Epithelial cell of proximal tubule (primary cell): ENCODE measurements around the gene CDH9. TPM values are rescaled to one million over a fixed set of nuclear protein-coding genes. Genes with fewer than 3 reads are reported as not detected.

Experiments used
- DNase-seq: peaks from one replicate; pipeline ENCODE4 v3.0.0-alpha.2; 2011; ENCODE audit warnings: low read depth
- H3K4me3 ChIP-seq: 2 replicates; pipeline ENCODE4 v1.5.1; 2011; ENCODE audit warnings: low read depth, mild to moderate bottlenecking, low read length
- total RNA-seq: library from RNA; depleted of rRNA; stranded (reverse); fragments of >200 nt; gene quantifications from 2 replicates; pipeline ENCODE4 v1.2.3, GENCODE V29; 2015
- TF ChIP-seq, protein P1 (sequence below): conservative IDR thresholded peaks from 2 replicates; pipeline ENCODE4 v1.5.1; 2012; ENCODE audit warnings: low read depth, mild to moderate bottlenecking, low read length

The CDH9 gene
- total RNA-seq, 1 donor from 2014 or later, result not detected

DNA sequence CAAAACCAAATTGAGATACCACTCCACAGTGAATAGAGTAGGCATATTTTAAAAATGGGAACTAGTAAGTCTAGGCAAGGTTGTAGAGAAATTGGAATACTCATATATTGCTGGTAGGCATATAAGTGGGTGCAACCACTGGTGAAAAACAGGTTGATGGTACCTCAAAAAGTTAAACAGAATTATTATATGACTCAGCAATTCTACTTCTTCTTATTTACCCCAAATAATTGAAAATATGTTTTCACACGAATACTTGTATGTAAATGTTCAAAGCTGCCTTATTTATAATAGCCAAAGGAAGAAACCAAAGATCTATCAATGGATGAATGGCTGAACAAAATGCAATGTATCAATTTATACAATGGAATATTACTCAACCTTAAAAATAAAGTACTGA lies 79.1 kb downstream of the CDH9 start:
- TF ChIP-seq, protein P1, sequence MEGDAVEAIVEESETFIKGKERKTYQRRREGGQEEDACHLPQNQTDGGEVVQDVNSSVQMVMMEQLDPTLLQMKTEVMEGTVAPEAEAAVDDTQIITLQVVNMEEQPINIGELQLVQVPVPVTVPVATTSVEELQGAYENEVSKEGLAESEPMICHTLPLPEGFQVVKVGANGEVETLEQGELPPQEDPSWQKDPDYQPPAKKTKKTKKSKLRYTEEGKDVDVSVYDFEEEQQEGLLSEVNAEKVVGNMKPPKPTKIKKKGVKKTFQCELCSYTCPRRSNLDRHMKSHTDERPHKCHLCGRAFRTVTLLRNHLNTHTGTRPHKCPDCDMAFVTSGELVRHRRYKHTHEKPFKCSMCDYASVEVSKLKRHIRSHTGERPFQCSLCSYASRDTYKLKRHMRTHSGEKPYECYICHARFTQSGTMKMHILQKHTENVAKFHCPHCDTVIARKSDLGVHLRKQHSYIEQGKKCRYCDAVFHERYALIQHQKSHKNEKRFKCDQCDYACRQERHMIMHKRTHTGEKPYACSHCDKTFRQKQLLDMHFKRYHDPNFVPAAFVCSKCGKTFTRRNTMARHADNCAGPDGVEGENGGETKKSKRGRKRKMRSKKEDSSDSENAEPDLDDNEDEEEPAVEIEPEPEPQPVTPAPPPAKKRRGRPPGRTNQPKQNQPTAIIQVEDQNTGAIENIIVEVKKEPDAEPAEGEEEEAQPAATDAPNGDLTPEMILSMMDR, result no peak
- DNase-seq, result no peak
- no peak overlapping the region for H3K4me3 ChIP-seq

DNA sequence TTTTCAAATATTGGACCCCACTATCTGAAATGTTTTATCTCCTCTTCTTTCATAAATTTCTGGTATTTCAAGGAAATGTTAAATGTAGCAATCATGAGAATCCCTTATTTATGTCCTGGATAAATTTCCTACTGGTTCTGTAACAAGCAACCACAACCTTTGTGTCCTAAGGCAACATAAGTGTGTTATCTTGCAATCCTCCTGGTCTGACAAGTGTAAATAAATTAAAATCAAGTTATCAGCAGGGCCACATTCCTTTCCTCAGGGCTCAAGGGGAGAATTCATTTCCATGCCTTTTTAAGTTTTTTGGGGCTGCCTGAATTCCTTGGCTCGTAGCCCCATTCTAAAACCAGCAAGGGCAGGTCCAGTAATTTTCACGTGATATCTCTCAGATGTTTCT lies 83.2 kb downstream of the CDH9 start:
- TF ChIP-seq, protein P1, result no peak
- no peak for DNase-seq

DNA sequence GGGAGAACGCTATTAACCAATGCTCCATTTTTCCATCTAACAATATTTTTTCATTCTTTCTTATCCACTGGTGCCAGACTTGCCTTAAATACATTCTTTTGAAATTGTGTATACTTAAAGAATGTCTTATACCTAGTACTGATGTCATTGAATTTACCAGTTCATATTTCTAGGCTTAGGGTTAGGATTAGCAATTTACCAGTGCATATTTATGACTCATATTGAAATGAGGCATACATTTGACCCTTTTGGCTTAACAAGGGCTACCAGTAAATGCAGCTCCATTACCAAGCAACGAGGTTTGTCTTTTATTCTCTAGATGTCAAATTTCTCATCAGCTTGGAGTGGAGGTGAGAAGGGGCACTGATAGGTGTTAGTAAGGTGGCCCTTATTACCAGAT lies 89.5 kb downstream of the CDH9 start:
- TF ChIP-seq, protein P1, result no peak
- no peak for DNase-seq
- H3K4me3 ChIP-seq, result no peak overlapping the region

More for the DNA sequence above, 83.2 kb downstream of the CDH9 start:
- H3K4me3 ChIP-seq, result no peak overlapping the region

DNA sequence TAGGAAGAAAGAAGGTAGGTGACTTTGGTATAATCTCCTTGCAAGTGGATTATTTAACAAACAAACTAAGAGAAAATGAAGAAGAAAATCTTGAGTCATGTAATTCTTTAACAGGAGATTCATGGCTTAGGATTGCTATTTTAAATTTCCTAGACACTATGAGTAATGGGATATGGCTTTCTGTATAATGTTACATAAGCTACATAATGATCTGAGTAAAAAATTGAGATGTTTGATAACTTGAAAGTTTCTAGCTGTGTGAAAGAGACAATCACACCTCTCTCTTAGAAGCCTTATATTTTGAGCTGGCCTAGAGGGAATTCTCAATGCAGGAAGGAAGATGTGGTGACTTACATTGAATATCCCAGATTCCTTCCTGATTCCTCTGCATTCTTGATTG lies 92.5 kb downstream of the CDH9 start:
- no peak for DNase-seq
- TF ChIP-seq, protein P1, result no peak
- no peak overlapping the region for H3K4me3 ChIP-seq

DNA sequence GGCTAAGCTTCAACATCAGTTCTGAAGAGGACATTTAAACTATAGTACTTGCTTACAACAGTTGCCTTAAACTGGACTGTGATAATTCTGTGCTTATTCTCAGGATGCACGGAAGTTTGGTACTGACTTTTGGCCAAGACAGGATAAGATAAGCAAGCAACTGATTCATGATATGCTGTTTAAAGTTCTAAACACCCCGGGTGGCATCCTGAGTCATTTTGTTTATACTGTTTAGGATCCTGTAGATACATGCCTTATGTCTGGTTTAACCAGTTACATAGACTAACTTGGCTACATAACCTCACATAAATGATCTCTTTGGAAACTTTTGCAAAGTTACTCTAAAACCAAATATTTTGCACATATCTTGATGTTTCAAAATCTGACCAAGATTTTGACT lies 95.9 kb downstream of the CDH9 start:
- H3K4me3 ChIP-seq, result no peak overlapping the region
- TF ChIP-seq, protein P1, result no peak
- no peak for DNase-seq

GRCh38 chr5:26940994-26941393 lies 97.4 kb downstream of the CDH9 start:
- no peak overlapping the region for H3K4me3 ChIP-seq
- DNase-seq, result no peak
- TF ChIP-seq, protein P1, result no peak

DNA sequence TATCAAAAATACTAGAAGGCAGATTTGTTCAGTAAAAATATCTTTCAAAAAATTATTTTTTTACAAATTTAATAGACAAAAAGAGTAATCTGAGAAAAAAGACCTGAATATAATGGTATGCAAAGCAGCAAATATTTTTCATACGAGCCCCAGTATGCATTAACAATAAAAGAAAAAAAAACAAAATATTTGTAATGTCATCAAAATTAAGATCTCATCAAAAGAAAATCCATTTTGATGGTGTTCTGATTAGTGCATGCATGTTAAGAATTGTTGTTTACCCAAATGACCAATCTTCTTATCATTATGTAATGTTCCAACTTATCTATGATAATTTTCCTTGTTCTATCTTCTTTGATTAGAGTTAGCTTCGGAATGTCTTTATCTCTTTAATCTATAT lies 106.1 kb downstream of the CDH9 start:
- H3K4me3 ChIP-seq, result no peak overlapping the region
- DNase-seq, result no peak
- TF ChIP-seq, protein P1, result no peak
